H1 (cell line): Measurements from ENCODE around the gene SLC22A2. TPM values are rescaled to one million over a fixed set of nuclear protein-coding genes. Genes with fewer than 3 reads are reported as not detected.
A peak's percentile ranks its signal among the peaks of the same experiment; 100 is the strongest.

Experiments
- CTCF ChIA-PET: fragments of 300-600 bp; sonication (Branson Sonifier 250); formaldehyde crosslinking; loops from one replicate; lab custom pipeline; 2021; ENCODE audit not compliant: partially characterized antibody; lab: Charles Lee
- POLR2A ChIA-PET: fragments of 300-600 bp; sonication (Branson Sonifier 250); formaldehyde crosslinking; loops from one replicate; lab custom pipeline; 2021; ENCODE audit warnings: inconsistent platforms; ENCODE audit not compliant: partially characterized antibody; lab: Charles Lee
- DNase-seq, 2 experiments: peaks; one replicate each; pipeline versions ENCODE4 v3.0.0 to v3.0.0-alpha.2; 2010 to 2022; ENCODE audit warnings: low spot score in 2 of 2, low read depth in 1 of 2, mixed read lengths in 1 of 2
- FAIRE-seq: peaks from 2 replicates; lab custom pipeline; 2011; peaks lifted over from hg19 to GRCh38; lab: Jason Lieb, UNC
- H2AFZ ChIP-seq: 2 replicates; pipeline ENCODE4 v1.8.1; 2012; ENCODE audit warnings: low read length, inconsistent platforms
- H2AK5ac ChIP-seq: 2 replicates; pipeline ENCODE4 v1.6.1; 2013; ENCODE audit warnings: low read depth, low read length
- H2BK120ac ChIP-seq: replicated peaks from 2 replicates; pipeline ENCODE3; 2013; ENCODE audit warnings: low read depth, low read length, inconsistent platforms
- H2BK12ac ChIP-seq: 2 replicates; pipeline ENCODE4 v1.6.1; 2013; ENCODE audit warnings: low read depth, low read length
- H2BK15ac ChIP-seq: 2 replicates; pipeline ENCODE4 v1.6.1; 2013; ENCODE audit warnings: low read length
- H2BK20ac ChIP-seq: 2 replicates; pipeline ENCODE4 v1.6.1; 2013; ENCODE audit warnings: low read length
- H2BK5ac ChIP-seq: 2 replicates; pipeline ENCODE4 v1.6.1; 2013; ENCODE audit warnings: low read depth, low read length
- H3K14ac ChIP-seq: 2 replicates; pipeline ENCODE4 v1.6.1; 2013; ENCODE audit warnings: inconsistent platforms; ENCODE audit not compliant: insufficient read length
- H3K18ac ChIP-seq: 2 replicates; pipeline ENCODE4 v1.6.1; 2013; ENCODE audit warnings: low read length; ENCODE audit errors: extremely low read depth
- H3K23ac ChIP-seq: 2 replicates; pipeline ENCODE4 v1.6.1; 2013; ENCODE audit warnings: inconsistent platforms; ENCODE audit not compliant: insufficient read length
- H3K23me2 ChIP-seq: 2 replicates; pipeline ENCODE4 v1.6.1; 2013; ENCODE audit warnings: low read depth, low read length
- H3K27ac ChIP-seq: 2 replicates; pipeline ENCODE4 v1.6.1; 2011; ENCODE audit warnings: low read depth, low read length, inconsistent platforms
- H3K27me3 ChIP-seq, 4 experiments: replicated peaks in 1 of 4; 1 replicate in 1 of 4; 2 replicates in 3 of 4; pipeline versions ENCODE4 v1.6.1 to v1.8.1; 2011 to 2013; ENCODE audit warnings: low read length in 3 of 4, mild to moderate bottlenecking in 3 of 4, inconsistent platforms in 2 of 4, mixed read lengths in 2 of 4, moderate library complexity in 1 of 4; ENCODE audit not compliant: control insufficient read depth in 3 of 4, insufficient read depth in 3 of 4; ENCODE audit errors: extremely low read depth in 1 of 4
- H3K36me3 ChIP-seq, 4 experiments: 2 replicates each; pipeline versions ENCODE4 v1.6.1 to v1.8.1; 2011 to 2013; ENCODE audit warnings: mild to moderate bottlenecking in 4 of 4, low read length in 3 of 4, moderate library complexity in 2 of 4, control low read depth in 1 of 4, inconsistent platforms in 1 of 4; ENCODE audit not compliant: insufficient read depth in 4 of 4, control insufficient read depth in 2 of 4
- H3K4ac ChIP-seq: replicated peaks from 2 replicates; pipeline ENCODE3; 2013; ENCODE audit warnings: low read length, low read depth, mixed read lengths, inconsistent platforms; ENCODE audit not compliant: insufficient read length
- H3K4me1 ChIP-seq, 4 experiments: replicated peaks in 1 of 4; 1 replicate in 1 of 4; 2 replicates in 3 of 4; pipeline versions ENCODE4 v1.6.1 to v1.8.1; 2011 to 2013; ENCODE audit warnings: low read length in 3 of 4, inconsistent platforms in 2 of 4, mixed read lengths in 1 of 4; ENCODE audit not compliant: insufficient read depth in 4 of 4, control insufficient read depth in 3 of 4
- H3K4me2 ChIP-seq, 2 experiments: 2 replicates each; pipeline versions ENCODE4 v1.6.1 to v1.8.1; 2011 to 2013; ENCODE audit warnings: low read depth in 2 of 2, low read length in 2 of 2, control low read depth in 1 of 2, inconsistent platforms in 1 of 2, mild to moderate bottlenecking in 1 of 2; ENCODE audit not compliant: insufficient read depth in 1 of 2
- H3K4me3 ChIP-seq, 4 experiments: fragments of 200-600, 300-600 bp in 1 of 4; sonication (generic), shearing (Covaris generic), sonication (Bioruptor Twin) in 1 of 4; 2 replicates each; pipeline versions ENCODE4 v1.5.1 to v1.8.1; 2011 to 2016; ENCODE audit warnings: low read length in 4 of 4, low read depth in 3 of 4, control low read depth in 2 of 4, inconsistent platforms in 2 of 4, mild to moderate bottlenecking in 2 of 4, mixed read lengths in 1 of 4, moderate library complexity in 1 of 4; ENCODE audit not compliant: insufficient read depth in 2 of 4; ENCODE audit errors: extremely low read depth in 1 of 4
- H3K56ac ChIP-seq: replicated peaks from 2 replicates; pipeline ENCODE3; 2013; ENCODE audit warnings: low read depth, mild to moderate bottlenecking, mixed read lengths, low read length, inconsistent platforms; ENCODE audit not compliant: insufficient read length
- H3K79me1 ChIP-seq: 2 replicates; pipeline ENCODE4 v1.6.1; 2013; ENCODE audit warnings: low read depth, low read length, control low read depth
- H3K79me2 ChIP-seq, 2 experiments: 2 replicates each; pipeline versions ENCODE4 v1.6.1 to v1.8.1; 2012 to 2013; ENCODE audit warnings: low read length in 2 of 2, mild to moderate bottlenecking in 2 of 2, inconsistent platforms in 1 of 2; ENCODE audit not compliant: insufficient read depth in 2 of 2, control insufficient read depth in 1 of 2
- H3K9ac ChIP-seq, 4 experiments: replicated peaks in 1 of 4; 1 replicate in 1 of 4; 2 replicates in 3 of 4; pipeline versions ENCODE4 v1.6.1 to v1.8.1; 2011 to 2013; ENCODE audit warnings: low read depth in 3 of 4, low read length in 3 of 4, control low read depth in 2 of 4, mild to moderate bottlenecking in 2 of 4, moderate library complexity in 2 of 4, inconsistent platforms in 1 of 4; ENCODE audit errors: extremely low read depth in 1 of 4
- H3K9me3 ChIP-seq, 2 experiments: 2 replicates each; pipeline versions ENCODE4 v1.6.1 to v1.8.1; 2012 to 2013; ENCODE audit warnings: mild to moderate bottlenecking in 2 of 2, moderate library complexity in 2 of 2, control low read depth in 1 of 2, inconsistent platforms in 1 of 2, low read depth in 1 of 2, low read length in 1 of 2, mixed read lengths in 1 of 2; ENCODE audit not compliant: insufficient read depth in 2 of 2
- H4K20me1 ChIP-seq, 2 experiments: replicated peaks in 1 of 2; 2 replicates each; pipeline versions ENCODE3 to v1.8.1; 2011 to 2013; ENCODE audit warnings: inconsistent platforms in 2 of 2, low read length in 2 of 2, mild to moderate bottlenecking in 1 of 2; ENCODE audit not compliant: insufficient read depth in 2 of 2, control insufficient read depth in 1 of 2
- H4K5ac ChIP-seq: 2 replicates; pipeline ENCODE4 v1.6.1; 2013; ENCODE audit warnings: low read length, low read depth, mixed read lengths, inconsistent platforms; ENCODE audit not compliant: insufficient read length
- H4K8ac ChIP-seq: 2 replicates; pipeline ENCODE4 v1.8.0; 2013; ENCODE audit warnings: mild to moderate bottlenecking, moderate library complexity, low read length, inconsistent platforms; ENCODE audit not compliant: insufficient read depth; ENCODE audit errors: extremely low read depth
- H4K91ac ChIP-seq: replicated peaks from 2 replicates; pipeline ENCODE3; 2013; ENCODE audit warnings: low read length, mixed read lengths, inconsistent platforms; ENCODE audit not compliant: insufficient read length
- ASH2L ChIP-seq: fragments of 200-600, 300-600 bp; sonication (generic); IDR thresholded peaks from one replicate; pipeline ENCODE4 v1.7.1; 2017; ENCODE audit warnings: low read length
- WGBS, 2 experiments: shearing (Covaris generic) in 1 of 2; methylation state at CpG; one replicate each; pipeline versions ENCODE4 v1.1.6 to v1.1.7; 2013 to 2015; ENCODE audit warnings: low lambda C conversion rate in 2 of 2, mixed read lengths in 2 of 2, inconsistent platforms in 1 of 2, low coverage in 1 of 2, missing lambda C conversion rate in 1 of 2; ENCODE audit not compliant: insufficient replicate concordance in 2 of 2, insufficient coverage in 1 of 2, insufficient read length in 1 of 2; ENCODE audit errors: extremely low coverage in 1 of 2, missing lambda C conversion rate in 1 of 2; 5-methylcytosine and 5-hydroxymethylcytosine counted together
- polyA plus RNA-seq, 7 experiments: library from polyadenylated mRNA; depleted of rRNA in 3 of 7; stranded (reverse) in 5 of 7; unstranded in 2 of 7; fragments of >200 nt in 5 of 7; fragments of 200-250 nt in 2 of 7; gene quantifications; 1 replicate in 5 of 7; 2 replicates in 1 of 7; 4 replicates in 1 of 7; pipeline versions ENCODE4 v1.2.1 to v1.2.3, GENCODE V29; 2011 to 2013; ENCODE audit warnings: missing spikeins in 2 of 7, mixed read lengths in 2 of 7
- total RNA-seq: library from RNA; stranded (reverse); fragmentation: NEBNext Ultra II Directional; extraction: Animal tissue kit (Norgen Biotek cat#: 25700); gene quantifications from 2 replicates; pipeline ENCODE4 v1.2.1, GENCODE V29; 2021
- TF ChIP-seq, protein P1 (sequence below): IDR thresholded peaks from 2 replicates; pipeline ENCODE4 v1.6.1; 2012; ENCODE audit warnings: low read length, inconsistent platforms

Gene SLC22A2
- total and polyA plus RNA-seq, 2 of the 8 experiments (the other 6 are each of a cell fraction or from before 2014, with no cell fraction given), result 0.23 to 1.4 TPM

DNA sequence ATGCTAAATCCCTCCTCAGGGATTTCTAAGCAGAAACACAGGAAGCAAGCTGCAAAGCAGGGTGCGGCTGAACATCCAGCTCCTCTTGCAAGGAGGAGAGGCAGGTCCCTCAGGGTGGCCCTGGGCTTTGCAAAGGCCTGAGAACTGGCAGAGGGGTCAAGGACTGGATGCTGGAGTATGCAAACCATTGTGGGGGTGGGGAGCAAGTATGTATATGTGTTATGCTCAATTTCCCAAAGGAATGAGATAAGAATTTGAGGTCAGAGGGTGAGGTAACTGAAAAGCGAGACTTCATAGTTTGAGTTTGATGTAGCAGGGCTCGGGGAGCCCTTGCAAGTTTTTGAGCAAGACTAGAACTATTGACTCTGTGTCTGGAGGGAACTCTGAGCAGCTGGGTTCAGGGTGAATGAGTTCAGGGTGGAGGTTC lies 11.2 kb downstream of the SLC22A2 start:
- Histone ChIP-seq H3K4me3 (no peak overlapping the region; a peak in 1 of 8 replicates), H3K4me1 (peaks cover 8 to 29% (median 17%) of the 10 kb centered on the region in 4 experiments), H2BK12ac (peak overlapping the region; percentile 46; the same call in 1 of the 2 replicates), H3K9ac (no peak overlapping the region), H3K18ac (peak overlapping the region; percentile 33), H3K27me3 (no peaks in the 10 kb centered on the region), H3K14ac (no peak overlapping the region), H3K23me2 (no peaks in the 10 kb centered on the region; the same call in 1 of the 2 replicates), H3K79me1 (no peaks in the 10 kb centered on the region), H4K5ac (no peak overlapping the region), H2BK120ac (peak overlapping the region; percentile 52), H3K36me3 (no peaks in the 10 kb centered on the region), H4K8ac (no peak overlapping the region), H3K56ac (no peak overlapping the region), H2BK15ac (peak overlapping the region; percentile 47; the same call in 1 of the 2 replicates), H2AK5ac (no peak overlapping the region), H3K4ac (no peak overlapping the region), H3K27ac (no peak overlapping the region), H2BK20ac (peak overlapping the region; percentile 89), H2AFZ (no peak overlapping the region), H3K23ac (no peak overlapping the region), H3K4me2 (peak overlapping the region in 1 of 2 experiments; percentile 31; a peak in 2 of 4 replicates), H3K9me3 (no peaks in the 10 kb centered on the region), H4K20me1 (no peaks in the 10 kb centered on the region), H2BK5ac (peak overlapping the region; percentile 67; the same call in 1 of the 2 replicates), H3K79me2 (no peaks in the 10 kb centered on the region), H4K91ac (peak overlapping the region; percentile 56)
- ChIA-PET CTCF (interaction anchor here (0.6 to 1.4 kb wide), 2 partner anchors 19 to 100 kb away, joined by 3 read pairs; no protein-coding TSS in a partner anchor), POLR2A (no interaction called here)
- WGBS, 2 experiments, result 86% methylated on average over 3 of the region's 3 CpGs; no CpG with 5 or more reads in 1 of the 2 experiments
- FAIRE-seq (no peak), DNase-seq (peak in 1 of 2 experiments; percentile 50)
- TF ChIP-seq, protein P1, sequence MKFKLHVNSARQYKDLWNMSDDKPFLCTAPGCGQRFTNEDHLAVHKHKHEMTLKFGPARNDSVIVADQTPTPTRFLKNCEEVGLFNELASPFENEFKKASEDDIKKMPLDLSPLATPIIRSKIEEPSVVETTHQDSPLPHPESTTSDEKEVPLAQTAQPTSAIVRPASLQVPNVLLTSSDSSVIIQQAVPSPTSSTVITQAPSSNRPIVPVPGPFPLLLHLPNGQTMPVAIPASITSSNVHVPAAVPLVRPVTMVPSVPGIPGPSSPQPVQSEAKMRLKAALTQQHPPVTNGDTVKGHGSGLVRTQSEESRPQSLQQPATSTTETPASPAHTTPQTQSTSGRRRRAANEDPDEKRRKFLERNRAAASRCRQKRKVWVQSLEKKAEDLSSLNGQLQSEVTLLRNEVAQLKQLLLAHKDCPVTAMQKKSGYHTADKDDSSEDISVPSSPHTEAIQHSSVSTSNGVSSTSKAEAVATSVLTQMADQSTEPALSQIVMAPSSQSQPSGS, result no peak
- TF ChIP-seq ASH2L, result no peak
